Muscle layer of colon (tissue), 2 donors: ENCODE results near the gene LIME1.
A peak's percentile ranks its signal among the peaks of the same experiment; 100 is the strongest.

Experiments used
- H3K27ac ChIP-seq: one replicate; pipeline ENCODE4 v1.7.0; 2013; ENCODE audit warnings: low read depth, mild to moderate bottlenecking, low read length, moderate library complexity
- H3K27me3 ChIP-seq, 2 donors: one replicate each; pipeline ENCODE4 v1.7.0; 2013; ENCODE audit warnings: low read length in 2 of 2, mild to moderate bottlenecking in 2 of 2; ENCODE audit not compliant: insufficient read depth in 2 of 2, control insufficient read depth in 1 of 2
- H3K36me3 ChIP-seq: one replicate; pipeline ENCODE4 v1.7.0; 2013; ENCODE audit warnings: mild to moderate bottlenecking, low read length; ENCODE audit not compliant: insufficient read depth
- H3K4me1 ChIP-seq: one replicate; pipeline ENCODE4 v1.7.0; 2013; ENCODE audit warnings: mild to moderate bottlenecking, low read length; ENCODE audit not compliant: insufficient read depth
- H3K4me3 ChIP-seq, 2 donors: one replicate each; pipeline ENCODE4 v1.7.0; 2013; ENCODE audit warnings: low read length in 2 of 2, low read depth in 1 of 2, mild to moderate bottlenecking in 1 of 2, moderate library complexity in 1 of 2
- H3K9ac ChIP-seq: one replicate; pipeline ENCODE4 v1.7.0; 2013; ENCODE audit warnings: low read length
- H3K9me3 ChIP-seq: one replicate; pipeline ENCODE4 v1.7.0; 2013; ENCODE audit warnings: mild to moderate bottlenecking, low read length
- donor health status: abdominal sarcoma.
- donor health status: Adenocarcinoma of cecum.

The LIME1 gene

DNA sequence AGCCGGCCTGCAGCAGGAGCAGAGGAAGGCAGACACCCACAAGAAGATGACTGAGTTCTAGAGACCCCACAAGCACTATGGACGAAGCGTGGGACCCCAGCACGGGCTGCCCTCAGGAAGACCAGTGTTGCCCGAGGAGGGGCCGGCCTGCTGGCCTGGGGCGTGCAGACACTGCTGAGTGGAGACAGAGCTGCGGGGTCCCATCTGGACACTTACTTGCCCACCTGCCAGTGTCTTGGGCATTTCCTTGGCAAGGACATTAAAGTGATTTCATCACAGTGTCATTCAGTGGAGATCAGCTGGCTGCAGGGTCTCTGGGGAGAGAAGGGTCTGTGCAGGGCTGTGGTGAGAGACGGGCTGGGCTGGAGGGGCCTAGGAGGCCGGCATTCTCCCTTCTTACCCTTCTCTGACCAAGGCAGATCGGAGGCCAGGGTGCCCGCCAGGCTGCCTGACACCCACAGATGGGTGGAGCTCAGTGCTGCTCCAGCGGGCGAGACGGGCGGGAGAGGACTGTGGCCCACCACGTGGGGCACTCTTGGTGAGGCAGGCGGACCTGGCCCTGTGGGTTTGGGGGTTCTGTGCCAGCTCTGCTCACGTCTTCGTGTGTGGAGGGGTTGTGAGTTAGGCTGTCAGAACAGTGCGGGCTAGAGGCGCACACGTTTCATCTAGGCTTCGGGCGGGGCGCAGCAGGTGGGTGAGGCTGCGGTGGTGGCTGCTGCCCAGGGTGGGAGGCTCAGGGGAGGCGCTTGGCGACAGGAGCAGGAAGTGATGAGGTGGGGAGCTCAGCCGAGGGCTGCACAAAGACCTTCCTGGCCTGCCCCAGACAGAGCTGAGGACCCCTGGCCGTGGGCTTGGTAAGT, at the start of gene LIME1:
TSS of gene LIME1 (plus strand) at position 806 of the 860 bp plus-strand sequence. CDS start 886 bp downstream, outside the sequence.
- Histone ChIP-seq H3K4me1 (peaks cover 10% of the 10 kb centered on the region), H3K4me3 (no peak within 1 kb of the TSS), H3K36me3 (peaks cover 22% of the 10 kb centered on the region), H3K27me3 (no peaks in the 10 kb centered on the region), H3K9me3 (no peaks in the 10 kb centered on the region), H3K9ac (no peak within 1 kb of the TSS), H3K27ac (no peak within 1 kb of the TSS)

GRCh38 chr20:63687419-63688178, 48.9 kb upstream of the LIME1 start:
- Histone ChIP-seq H3K9me3 (no peaks in the 10 kb centered on the region), H3K4me3 (no peak overlapping the region), H3K27ac (peak overlapping the region; percentile 67), H3K36me3 (no peaks in the 10 kb centered on the region), H3K27me3 (no peaks in the 10 kb centered on the region), H3K4me1 (peaks cover 26% of the 10 kb centered on the region), H3K9ac (no peak overlapping the region)

- Histone ChIP-seq H3K4me1 (peaks cover 19% of the 10 kb centered on the region), H3K27me3 (no peaks in the 10 kb centered on the region), H3K9me3 (no peaks in the 10 kb centered on the region), H3K27ac (no peak overlapping the region), H3K4me3 (no peak overlapping the region), H3K9ac (no peak overlapping the region), H3K36me3 (no peaks in the 10 kb centered on the region)
These were observed 48.0 kb upstream of the LIME1 start for GRCh38 chr20:63688228-63689045.

DNA sequence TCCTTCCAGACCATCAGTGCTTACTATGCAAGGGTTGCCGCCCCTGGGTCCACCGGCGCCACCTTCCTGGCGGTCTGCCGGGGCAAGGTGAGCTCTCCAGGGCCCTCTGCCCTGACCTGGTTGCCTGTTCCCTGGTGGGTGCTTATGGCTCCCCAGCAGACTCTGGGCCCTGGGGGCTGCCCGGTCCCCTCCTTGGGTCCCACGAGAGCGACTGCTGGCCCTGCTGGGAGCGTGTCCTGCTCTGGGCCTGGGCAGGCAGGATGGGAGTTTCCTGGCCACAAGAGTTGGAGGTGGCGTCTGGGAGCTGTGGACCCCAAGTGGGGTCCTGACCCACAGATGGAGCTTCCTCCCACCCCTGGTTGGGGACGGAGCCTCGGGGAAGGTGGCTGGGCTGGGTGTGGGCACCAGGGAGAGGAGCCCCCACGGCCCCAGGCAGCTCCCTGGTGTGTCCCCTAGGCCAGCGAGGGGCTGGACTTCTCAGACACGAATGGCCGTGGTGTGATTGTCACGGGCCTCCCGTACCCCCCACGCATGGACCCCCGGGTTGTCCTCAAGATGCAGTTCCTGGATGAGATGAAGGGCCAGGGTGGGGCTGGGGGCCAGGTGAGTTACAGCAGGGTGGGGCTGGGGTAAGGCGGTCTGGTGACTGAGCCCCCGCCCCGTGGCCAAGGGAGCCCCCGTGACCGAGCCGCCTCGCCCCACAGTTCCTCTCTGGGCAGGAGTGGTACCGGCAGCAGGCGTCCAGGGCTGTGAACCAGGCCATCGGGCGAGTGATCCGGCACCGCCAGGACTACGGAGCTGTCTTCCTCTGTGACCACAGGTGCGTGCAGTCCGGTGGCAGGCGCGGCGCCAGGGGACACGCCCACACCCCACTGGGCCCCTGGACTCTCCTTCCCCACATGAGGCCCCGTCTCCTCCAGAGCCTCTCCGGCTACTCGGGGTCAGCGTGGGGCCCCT, 47.1 kb upstream of the LIME1 start:
- H3K4me3 ChIP-seq: no peak overlapping the region
- H3K36me3 ChIP-seq: peaks cover 5% of the 10 kb centered on the region
- H3K9me3 ChIP-seq: no peaks in the 10 kb centered on the region
- H3K4me1 ChIP-seq: peaks cover 19% of the 10 kb centered on the region
- H3K27ac ChIP-seq: no peak overlapping the region
- no peak overlapping the region for H3K9ac ChIP-seq
- no peaks in the 10 kb centered on the region for H3K27me3 ChIP-seq

DNA sequence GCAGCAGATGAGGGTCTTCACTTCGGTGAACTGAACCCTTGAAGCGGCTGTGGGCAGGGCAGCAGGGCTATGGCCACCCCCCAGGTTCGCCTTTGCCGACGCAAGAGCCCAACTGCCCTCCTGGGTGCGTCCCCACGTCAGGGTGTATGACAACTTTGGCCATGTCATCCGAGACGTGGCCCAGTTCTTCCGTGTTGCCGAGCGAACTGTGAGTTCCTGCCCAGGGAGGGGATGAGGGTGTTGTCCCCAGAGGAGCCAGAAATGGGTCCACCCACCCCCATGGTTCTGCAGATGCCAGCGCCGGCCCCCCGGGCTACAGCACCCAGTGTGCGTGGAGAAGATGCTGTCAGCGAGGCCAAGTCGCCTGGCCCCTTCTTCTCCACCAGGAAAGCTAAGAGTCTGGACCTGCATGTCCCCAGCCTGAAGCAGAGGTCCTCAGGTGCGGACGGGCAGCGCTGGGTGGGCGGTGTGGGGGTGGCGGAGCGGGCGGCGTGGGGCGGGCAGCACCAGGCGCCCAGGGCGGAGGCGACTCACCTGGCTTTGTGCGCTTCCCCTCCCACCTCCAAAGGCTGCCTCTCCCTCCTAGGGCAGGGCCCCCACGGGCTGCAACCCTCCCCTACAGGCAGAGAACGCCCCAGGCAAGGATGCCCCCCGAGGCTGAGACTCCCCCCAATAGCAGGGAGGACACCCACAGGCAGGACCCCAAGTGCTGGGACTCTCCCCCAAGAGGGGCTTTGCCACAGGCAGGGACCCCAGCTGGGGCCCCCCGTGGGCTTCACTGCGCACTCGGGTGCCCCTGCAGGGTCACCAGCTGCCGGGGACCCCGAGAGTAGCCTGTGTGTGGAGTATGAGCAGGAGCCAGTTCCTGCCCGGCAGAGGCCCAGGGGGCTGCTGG, 46.2 kb upstream of the LIME1 start:
- Histone ChIP-seq H3K9ac (no peak overlapping the region), H3K27me3 (no peaks in the 10 kb centered on the region), H3K36me3 (peaks cover 15% of the 10 kb centered on the region), H3K4me3 (no peak overlapping the region), H3K27ac (no peak overlapping the region), H3K9me3 (no peaks in the 10 kb centered on the region), H3K4me1 (peaks cover 19% of the 10 kb centered on the region)

DNA sequence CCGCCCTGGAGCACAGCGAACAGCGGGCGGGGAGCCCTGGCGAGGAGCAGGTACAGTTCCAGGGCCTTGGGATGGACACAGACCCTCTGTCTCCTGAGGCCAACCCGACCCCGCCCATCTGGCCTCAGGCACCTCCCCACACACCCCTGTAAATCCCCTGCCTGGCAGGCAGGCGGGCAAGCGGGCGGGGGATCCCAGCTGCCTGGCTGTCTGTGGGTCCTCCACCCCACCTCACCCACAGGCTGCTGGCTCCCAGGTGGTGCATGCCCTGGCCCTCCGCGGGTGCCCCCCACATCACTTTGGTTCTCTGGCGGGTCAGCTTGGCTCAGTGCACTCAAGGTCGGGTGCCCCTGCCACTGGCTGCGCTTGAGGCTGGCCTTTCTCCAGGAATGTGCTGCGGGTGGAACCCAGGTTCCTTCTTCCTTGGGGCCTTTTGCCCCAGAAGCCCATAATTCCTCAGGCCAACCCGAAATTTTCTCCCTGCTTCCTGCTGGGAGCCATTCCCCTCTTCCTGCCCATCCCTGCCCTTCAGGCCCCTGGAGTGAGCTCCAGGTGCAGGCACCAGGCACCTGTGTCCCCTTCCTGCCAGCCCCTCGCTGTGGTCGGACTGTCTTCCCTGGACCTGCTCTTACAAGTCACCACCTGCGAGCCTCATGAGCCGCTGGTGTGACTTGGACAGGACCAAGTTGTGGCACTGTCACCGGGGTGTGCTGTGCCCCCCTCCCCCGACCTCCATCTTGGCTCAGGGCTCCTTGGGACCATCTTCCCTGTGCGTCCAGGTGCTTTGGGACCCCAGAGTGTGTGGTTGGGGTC, 45.4 kb upstream of the LIME1 start:
- Histone ChIP-seq H3K27me3 (no peaks in the 10 kb centered on the region), H3K27ac (no peak overlapping the region), H3K9ac (no peak overlapping the region), H3K4me3 (no peak overlapping the region), H3K9me3 (no peaks in the 10 kb centered on the region), H3K4me1 (peaks cover 15% of the 10 kb centered on the region), H3K36me3 (peaks cover 15% of the 10 kb centered on the region)

DNA sequence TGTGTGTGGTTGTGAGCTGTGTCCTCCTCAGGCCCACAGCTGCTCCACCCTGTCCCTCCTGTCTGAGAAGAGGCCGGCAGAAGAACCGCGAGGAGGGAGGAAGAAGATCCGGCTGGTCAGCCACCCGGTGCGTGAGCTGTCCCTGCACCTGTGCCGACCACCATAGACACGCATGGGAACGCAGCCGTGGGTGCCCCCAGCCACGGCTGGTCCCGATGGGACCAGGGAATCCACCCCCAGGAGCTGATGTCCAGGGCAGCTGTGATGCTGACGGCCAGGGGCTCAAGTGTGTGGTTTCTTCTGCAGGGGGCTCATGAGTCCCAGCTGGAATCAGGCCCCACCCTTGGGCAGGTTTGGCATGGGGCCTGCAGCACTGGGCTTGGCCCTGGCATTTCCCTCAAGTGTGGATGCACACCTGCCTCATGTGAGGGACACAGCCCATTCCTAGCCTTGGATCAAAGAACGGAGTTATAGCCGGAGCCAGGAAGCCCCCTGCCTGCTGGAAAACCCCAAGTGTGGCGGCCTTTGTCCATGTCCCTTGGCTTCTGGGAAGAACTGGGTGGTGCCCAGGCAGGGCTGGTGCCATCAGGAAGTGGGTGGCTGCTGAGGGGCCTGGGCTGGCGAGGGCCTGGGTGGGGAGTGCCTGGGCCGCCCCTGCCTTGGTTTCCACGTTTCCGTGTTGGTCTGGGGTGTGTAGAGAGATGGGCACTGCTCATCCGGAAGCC, 44.6 kb upstream of the LIME1 start:
- H3K27me3 ChIP-seq: no peaks in the 10 kb centered on the region
- H3K9ac ChIP-seq: no peak overlapping the region
- H3K9me3 ChIP-seq: no peaks in the 10 kb centered on the region
- peaks cover 15% of the 10 kb centered on the region for H3K36me3 ChIP-seq
- H3K4me1 ChIP-seq: peaks cover 7% of the 10 kb centered on the region
- no peak overlapping the region for H3K27ac ChIP-seq
- H3K4me3 ChIP-seq: no peak overlapping the region

DNA sequence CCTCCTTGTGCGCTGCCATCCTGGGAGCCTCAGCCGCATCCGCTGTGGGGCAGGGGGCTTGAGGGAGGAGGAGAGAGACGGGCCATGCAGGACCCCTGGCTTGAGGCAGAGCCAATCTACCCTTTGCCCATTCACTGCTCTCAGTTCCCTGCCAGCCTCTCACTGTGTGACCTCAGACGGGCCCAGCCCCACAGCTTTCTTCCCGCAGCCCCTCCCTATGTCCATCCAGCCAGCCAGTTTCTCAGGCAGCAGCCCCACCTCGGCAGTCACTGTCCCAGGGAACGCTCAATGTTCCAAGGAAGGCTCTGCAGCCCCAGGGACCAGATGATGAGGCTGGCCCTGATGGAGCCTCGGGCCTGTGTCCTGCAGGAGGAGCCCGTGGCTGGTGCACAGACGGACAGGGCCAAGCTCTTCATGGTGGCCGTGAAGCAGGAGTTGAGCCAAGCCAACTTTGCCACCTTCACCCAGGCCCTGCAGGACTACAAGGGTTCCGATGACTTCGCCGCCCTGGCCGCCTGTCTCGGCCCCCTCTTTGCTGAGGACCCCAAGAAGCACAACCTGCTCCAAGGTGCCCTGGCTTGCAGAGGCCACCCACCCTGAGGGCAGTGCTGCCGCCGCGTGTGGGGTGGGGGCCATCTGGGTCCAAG, 43.9 kb upstream of the LIME1 start:
- peaks cover under 1% of the 10 kb centered on the region for H3K4me1 ChIP-seq

More for the DNA sequence above, 43.9 kb upstream of the LIME1 start:
- Histone ChIP-seq H3K27ac (no peak overlapping the region), H3K9me3 (no peaks in the 10 kb centered on the region), H3K27me3 (no peaks in the 10 kb centered on the region), H3K36me3 (peaks cover 15% of the 10 kb centered on the region), H3K9ac (no peak overlapping the region), H3K4me3 (no peak overlapping the region)
